SKM-1 (cell line): ENCODE results near the gene CRIM1.
A peak's percentile ranks its signal among the peaks of the same experiment; 100 is the strongest.

Source experiments
- DNase-seq: peaks from one replicate; lab custom pipeline; 2025; ENCODE audit not compliant: unreplicated experiment; lab: John Stamatoyannopoulos, UW

CRIM1 gene

DNA sequence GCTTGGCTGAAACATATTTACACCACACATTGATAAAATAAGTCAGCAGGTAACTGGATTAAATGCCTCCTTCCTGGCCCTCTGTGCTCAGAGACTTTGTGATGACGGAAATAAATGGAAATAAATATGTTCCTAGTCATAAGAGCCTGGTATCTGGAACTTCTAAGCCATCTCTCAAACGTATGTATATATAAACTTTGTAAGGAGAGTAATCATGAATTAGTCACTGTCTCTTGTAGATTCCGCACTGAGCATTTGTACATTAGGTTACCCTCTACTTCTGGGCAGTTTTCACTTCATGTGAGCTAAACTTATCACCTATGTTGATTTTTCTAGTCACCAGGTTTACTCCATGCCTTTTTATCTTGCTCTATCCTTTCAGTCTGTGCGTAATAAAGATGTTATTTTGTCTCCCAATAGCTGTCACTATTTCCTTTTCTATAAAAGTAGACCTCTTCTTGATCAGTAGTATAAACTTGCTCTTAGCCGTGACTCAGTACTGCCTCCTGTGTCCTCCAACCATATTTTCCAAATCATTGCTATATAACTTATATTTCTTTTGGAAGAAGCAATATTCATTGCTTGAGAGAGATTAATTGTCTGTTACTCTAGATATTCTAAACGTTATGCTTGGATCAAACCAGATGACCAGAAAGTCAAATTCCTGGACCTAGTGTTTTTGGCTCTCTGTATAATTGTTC is 189.2 kb downstream of the CRIM1 start:
- DNase-seq, result no peak

DNA sequence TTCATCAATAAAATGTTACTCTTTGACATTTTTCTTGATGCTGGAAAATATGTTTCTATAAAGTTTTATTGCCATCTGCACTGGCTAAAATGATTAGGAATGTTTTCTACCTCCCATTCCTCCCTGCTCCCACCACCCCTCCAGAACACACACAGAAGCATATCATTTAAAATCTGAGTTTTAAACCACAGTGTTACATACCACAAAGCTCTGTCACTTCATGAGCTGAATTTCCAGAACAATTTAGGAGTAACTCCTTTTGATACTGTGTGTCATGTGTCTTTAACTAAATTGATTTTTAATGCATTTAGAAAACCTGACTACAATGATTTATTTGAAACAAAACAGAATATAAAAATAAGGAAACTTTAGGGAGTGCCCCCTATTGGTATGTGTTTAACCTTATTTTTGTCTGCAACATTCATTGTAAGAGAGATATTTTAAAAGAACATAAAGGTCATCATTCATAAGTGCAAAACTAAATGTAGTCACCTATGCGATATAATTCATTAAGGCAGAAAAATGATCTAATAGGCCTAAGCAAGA is 190.4 kb downstream of the CRIM1 start:
- DNase-seq, result no peak

DNA sequence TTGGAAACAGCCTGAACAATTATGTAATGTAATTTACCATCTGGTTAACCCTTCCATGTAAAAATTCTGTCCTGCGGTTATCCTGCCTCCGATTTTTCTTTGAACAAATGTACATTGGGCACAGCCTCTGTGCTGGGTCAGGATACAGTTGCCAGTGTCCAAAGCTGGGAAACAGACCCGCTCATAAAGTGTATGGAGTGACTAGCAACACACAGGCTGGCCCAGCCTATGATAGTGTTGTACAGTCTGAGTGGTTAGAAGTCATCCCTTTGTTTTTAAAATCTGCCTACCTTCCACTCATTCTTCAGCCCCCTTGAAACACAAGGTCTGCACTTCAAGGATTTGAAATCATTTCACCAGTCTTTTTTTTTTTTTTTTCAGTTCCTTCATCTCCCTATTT is 192.3 kb downstream of the CRIM1 start:
- no peak for DNase-seq

DNA sequence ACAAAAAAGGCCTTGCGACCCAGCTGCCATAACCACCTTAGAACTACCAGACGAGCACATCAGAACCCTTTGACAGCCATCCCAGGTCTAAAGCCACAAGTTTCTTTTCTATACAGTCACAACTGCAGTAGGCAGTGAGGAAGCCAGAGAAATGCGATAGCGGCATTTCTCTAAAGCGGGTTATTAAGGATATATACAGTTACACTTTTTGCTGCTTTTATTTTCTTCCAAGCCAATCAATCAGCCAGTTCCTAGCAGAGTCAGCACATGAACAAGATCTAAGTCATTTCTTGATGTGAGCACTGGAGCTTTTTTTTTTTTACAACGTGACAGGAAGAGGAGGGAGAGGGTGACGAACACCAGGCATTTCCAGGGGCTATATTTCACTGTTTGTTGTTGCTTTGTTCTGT is 193.6 kb downstream of the CRIM1 start:
- no peak for DNase-seq

DNA sequence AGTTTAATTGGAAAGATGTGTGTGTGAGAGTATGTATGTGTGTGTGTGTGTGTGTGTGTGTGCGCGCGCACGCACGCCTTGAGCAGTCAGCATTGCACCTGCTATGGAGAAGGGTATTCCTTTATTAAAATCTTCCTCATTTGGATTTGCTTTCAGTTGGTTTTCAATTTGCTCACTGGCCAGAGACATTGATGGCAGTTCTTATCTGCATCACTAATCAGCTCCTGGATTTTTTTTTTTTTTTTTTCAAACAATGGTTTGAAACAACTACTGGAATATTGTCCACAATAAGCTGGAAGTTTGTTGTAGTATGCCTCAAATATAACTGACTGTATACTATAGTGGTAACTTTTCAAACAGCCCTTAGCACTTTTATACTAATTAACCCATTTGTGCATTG is 194.4 kb downstream of the CRIM1 start:
- DNase-seq, result no peak

DNA sequence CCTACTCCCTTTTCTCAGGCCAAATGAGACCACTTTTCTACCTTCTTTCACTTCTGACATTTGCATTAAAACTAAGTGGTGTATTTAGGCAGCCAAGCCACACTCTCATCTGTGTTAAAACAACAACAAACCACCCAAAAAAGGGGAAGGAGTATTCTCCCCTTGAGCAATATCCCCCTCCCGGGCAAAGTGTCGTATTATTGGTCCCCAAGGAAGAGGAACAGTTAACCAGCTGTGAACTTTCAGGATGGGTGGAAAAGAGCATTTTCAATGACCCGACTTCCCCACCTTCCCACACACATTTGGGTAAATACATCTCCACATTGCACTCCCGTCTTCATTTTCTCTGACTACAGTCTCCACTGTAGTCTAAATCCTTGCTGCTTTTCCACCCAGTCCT is 198.1 kb downstream of the CRIM1 start:
- DNase-seq, result peak; percentile 70

DNA sequence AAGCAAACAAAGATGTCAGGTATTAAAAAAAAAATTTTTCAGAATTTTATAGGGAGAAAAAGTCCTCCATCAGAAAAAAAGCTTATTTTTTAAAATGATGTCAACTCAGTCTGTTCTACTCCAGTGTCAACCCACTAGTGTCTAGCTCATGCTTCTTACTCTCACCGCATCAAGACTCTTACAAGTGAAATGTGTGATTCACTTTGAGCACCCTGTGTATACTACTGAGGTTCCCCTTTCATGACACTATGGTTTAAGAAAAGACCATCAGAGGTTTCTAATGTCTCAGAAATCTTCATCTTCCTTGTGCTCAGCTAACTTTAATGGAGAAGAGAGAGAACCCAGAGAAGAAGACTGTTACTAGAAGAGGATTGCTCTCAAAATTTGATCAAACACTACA is 199.0 kb downstream of the CRIM1 start:
- DNase-seq, result no peak

DNA sequence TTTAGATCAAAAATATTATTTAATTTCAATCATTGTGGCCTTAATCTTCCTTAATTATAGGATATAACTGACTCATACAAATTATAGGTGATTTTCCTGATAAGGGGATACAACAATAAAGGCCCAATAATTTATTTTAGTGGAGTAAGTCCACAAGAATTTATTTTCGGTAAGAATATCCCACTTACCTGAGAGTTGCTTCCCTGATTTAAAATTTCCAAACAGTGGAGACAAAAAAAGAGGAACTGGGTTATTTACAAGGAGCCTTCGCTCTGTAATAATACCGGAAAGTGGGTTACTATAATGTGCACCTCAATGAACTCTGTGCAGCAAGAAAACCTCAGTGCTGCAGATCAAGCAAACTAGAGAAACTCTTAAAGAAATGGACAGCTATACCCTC is 200.2 kb downstream of the CRIM1 start:
- DNase-seq, result no peak

DNA sequence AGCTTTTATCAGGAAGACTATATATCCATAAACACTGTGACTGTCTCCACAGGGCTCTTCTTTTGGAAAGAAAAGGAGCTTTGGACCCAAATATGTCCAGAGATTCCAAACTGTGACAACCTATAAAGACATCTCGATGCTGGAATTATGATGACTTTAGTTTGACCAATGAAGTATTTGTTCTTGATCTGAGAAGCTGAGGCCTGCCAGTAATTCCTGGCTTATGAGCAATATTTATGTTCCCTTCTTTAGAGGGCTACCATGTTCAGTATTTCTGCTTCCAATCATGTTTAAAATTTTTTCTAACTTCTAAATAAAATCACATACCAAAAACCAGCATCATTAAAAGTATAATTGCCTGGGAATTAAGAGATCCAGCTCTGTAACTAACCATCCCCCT is 201.3 kb downstream of the CRIM1 start:
- DNase-seq, result no peak

DNA sequence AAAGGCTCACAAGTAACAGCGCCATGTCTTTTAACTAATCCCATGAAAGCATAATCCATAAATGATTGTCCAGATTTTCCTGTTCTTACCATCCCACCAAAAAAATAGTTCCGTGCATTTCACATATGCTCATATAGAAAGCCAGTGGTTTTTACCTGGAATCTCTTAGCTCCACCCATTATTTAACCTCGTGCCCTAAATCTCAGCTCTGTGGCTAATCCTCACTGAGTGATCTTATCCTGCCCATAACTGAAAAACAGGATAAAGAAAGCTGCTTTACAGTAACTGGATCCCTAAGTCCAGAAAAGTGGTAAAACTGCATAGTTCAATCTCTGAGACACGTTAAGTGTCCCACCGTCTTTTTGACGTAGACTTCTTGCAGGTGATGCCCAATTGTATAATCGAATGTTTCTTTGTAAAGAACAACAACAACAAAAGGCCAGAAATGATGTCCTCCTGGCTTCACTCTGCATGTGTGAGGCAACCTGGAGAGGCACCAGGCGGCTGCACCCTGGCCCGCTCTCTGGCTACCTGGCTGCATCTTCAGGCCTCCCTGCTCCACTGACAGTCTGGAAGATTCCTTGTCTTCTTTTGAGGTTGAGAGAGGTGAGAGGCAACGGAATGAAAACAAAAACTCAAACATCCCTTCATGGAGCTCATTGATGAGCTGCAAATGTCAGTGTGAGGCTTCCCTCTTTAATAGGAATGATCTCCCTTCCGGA is 203.8 kb downstream of the CRIM1 start:
- no peak for DNase-seq

DNA sequence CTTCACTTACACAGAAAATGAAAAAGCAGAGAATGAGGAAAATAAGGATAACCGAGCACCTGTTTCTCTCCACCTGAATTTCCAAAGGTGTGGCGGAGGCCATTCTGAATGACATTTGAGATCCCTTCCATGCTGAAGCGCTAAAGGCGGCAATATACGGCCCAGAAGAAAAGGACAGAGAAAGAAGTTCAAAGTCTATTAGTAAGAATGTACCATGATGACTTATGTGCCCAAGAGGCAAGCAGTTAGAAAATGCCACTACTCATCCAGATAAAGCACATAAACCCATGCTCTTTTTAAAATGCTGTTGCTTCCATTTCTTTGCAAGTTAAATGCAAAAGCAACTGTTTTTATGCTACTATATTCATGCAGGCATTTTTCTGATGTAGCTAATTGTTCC is 205.1 kb downstream of the CRIM1 start:
- DNase-seq, result no peak

DNA sequence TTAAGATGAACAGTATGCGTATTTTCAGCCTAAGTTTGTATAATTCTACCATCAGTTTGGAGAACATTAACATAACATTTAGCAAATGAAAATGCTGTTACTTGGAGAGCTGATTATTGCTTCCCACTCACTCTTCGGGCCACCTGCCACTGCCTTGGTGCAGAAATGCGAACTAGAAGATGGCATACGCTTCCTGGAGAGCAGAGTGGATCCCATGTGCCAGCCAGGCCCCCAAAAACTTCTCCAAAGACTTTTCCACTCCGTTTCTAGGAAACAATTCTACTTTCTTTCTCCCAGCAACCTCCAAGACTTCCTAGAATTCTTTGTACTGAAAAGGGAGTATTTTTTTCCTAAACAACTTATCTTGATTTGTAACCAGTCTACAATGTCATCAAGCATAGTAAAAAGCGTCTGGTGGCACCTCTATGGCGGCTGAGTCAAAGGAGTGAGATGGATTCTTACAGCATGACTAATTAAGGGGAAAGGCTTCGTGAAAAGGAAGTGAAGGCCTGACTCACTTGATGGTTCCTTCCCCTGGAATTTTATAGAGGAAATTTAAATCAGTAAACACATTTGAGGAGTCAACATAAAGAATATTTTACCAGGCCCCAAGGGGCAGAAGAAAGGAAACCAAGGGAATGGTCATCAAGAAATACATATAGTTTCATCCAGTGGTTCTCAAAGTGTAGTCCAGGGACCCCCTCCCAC is 205.8 kb downstream of the CRIM1 start:
- no peak for DNase-seq

DNA sequence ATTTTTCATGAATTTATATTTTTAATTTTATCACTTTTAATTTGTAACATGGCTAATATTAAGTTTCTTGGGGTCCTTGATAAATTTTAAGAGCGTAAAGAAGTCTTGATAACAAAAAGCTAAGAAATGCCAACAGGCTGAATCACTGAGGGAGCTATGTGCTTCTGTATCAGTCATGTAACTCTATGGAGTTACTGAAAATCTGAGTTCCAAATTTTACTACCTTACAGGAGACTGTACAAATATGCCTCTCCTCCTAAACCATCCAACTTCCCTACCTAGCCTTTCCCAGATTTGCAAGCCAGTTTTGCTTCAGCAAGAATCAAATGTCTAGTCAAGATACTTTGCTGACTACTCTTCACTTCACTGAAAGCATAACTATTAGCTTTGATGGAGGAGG is 206.7 kb downstream of the CRIM1 start:
- DNase-seq, result no peak

DNA sequence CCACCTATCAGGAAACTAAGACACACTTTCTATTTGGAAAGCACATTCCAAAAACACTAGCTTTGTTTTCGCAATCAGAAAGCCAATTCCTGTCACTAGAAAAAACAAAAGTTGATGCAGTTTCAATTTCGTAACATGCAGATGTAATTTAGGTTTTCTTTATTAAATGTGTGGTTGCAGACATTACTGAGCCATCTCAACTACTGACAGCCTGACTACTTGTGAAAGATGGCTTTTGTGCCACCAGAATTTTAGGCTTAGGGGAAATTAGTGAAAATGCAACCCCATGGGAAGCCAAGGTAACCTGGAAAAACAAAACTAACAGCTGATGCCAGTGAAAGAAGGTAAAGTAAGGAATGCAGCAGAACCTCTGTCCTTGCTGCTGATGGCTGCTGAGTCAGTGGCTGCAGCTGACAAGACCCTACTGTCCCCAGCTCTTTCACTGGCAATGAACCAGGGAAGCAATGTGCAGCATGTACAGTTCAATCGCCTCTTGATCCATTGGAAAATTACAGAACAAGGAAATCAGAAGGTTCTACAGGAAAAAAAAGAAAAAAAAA is 207.5 kb downstream of the CRIM1 start:
- DNase-seq, result no peak

DNA sequence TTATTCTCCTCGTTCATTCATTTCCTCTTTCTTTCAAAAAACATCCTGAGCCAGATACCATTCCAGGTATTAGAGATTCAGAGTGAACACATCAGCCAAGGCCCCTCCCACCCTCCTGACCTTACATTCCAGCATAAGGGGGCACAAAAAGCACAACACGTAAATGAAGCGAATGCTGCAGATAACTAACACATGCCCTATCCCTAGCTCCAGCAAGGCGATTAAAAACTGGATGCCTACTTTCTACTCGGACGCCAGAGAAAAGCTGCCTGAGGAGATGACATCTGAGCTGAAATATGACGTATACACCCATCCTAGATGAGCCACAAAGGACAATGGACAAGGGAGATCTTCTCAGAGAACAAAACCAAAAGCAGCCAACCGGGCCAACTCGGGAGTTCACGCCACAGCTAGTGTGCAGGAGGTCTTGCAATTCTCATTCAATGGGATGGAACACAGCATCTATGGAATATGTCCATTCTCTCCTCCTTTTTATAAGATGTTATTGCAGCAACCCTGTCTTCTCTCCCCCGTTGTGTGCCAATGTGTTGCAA is 208.9 kb downstream of the CRIM1 start:
- DNase-seq, result no peak

DNA sequence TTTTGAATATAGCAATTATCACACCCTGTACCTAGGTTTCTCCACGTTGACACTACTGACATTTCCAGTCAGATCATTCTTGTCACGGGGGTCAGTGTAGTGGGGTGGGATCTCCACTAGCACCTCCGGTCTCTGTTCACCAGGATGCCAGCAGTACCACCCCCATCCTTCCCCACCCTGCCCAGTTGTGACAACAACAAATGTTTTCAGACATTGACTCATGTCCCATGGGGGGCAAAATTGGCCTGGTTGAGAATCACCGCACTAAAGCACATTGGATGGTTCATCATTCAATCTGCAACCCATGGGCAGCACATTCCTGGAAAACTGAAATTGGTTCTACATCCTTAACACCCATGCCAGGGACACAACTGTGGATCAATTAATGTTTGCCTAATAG is 210.1 kb downstream of the CRIM1 start:
- no peak for DNase-seq

DNA sequence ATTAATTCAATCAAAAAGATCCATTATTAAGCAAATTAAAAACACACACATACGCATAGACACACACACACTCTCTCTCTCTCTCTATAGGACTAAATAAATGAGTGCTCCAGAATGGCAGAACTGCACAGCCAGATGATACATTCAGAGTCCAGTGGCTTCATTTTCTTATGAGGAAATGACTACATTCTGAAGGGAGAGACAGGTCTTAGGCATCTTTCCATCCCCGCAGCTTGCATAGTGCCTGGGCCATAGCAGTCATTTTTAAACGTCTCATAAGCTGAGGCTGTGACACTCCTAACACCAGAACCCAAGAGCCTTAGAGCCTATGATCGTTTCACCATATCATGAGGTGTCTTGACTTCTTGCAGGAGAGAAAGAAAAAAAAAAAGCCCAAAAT is 211.3 kb downstream of the CRIM1 start:
- no peak for DNase-seq

DNA sequence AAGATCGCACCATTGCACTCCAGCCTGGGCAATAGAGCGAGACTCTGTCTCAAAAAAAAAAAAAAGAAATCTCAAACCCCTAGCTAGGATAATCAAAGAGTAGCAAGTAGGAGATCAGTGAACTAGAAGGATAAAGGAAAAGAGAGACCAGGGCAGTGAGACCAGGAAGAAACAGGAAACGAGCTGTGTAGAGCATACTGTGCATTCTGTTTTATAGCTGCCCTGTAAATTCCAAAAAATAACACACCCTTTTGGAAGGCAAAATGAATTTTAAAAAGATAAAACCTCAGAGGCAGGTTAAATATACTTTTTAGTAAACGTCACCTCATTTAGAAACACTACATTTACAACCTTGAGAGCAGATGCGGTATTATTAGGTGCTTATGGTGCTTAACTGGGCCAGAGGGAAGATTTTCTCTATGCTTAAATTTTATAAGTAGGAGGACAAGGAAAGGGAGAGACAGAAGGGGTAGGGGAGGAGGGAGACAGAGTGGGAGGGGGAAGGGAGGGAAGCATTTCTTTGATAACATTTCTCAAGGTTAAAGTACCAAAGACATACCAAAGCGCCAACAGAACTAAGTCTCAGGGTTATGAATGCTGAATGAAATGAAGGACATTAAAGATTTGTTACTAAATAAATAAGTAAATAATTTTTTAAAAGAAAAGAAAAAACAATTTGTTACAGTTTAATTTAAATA is 212.3 kb downstream of the CRIM1 start:
- DNase-seq, result no peak

DNA sequence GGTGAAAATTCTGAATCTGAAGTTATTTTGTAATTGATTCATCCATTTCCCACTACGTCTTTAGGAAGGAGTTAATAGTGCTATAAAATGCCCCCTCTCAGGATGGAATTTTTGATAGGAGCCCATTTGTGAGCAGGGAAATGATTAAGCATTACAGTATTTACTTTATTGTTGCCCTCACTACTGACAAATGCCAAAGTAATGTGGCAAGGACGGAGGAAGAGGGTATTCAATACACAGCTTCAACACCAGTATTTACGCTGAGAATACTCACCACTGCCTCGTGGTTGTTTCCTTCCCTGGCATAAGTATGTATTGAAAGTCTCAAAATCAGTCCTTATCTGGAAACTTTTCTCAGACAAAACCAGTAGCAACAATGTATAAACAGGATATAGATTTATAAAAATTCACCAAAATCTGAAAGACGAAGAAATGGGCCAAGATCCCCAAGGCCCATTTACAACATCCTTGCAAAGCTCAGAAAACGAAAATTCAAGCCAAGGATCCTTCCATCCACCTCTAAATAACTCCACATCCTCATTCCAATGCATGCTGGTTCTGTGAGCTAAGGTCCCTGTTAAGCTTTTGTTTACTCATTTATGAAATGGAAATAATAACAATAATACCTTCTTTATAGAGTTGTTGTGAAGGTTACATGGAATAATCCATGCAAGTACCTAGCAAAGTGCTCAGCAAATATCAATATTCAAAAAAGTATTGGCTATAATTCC is 213.1 kb downstream of the CRIM1 start:
- no peak for DNase-seq

DNA sequence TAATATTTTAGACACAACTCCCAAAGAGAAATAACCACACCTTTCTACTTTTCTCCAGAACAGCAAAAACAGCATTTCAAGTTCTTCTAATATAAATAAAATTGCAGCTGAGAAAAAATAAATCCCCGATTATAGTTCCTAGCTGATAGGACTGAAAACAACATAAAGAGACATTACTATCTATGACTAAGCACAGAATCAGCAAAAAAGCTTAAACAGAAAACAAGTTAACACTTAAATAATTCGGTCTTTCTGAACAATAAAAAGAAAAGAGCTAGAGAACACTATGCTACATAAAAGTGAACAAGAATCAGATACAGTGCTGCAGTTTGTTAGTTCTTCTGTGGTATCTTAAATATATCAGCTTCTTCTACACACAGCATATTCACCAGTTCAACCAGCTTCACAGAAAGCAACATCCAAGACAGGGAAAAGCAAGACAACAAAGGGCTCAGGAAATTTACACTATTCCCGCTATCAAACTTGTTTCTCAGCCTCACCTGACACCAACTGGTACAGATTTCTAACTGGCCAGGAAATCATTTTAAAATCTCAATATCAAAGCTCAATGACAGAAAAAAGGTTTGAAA is 213.8 kb downstream of the CRIM1 start:
- DNase-seq, result no peak
